HepG2 (cell line): Measurements from ENCODE around the gene BEST2. TPM values are rescaled to one million over a fixed set of nuclear protein-coding genes. Genes with fewer than 3 reads are reported as not detected.

Experiments used
- ATAC-seq: fragments of 200-7000 bp; cut with Tn5 transposase; 3 replicates; pipeline ENCODE4 v1.9.1; 2020; ENCODE audit warnings: mild to moderate bottlenecking, moderate library complexity
- BruUV-seq: library from RNA; stranded (reverse); fragments of 400-500 nt; replicated peaks from 2 replicates; lab custom pipeline; 2021; lab: Mats Ljungman, UMichigan
- CTCF ChIA-PET: fragments of 300-600 bp; formaldehyde crosslinking; extraction: SDS; loops from one replicate; lab custom pipeline; 2021; ENCODE audit warnings: low total read pairs, inconsistent platforms, low intra/inter-chr PET ratio; lab: Yijun Ruan, JAX
- POLR2A ChIA-PET: fragments of 350-600 bp; sonication (Branson Sonifier 250); formaldehyde crosslinking; loops from one replicate; lab custom pipeline; 2020; ENCODE audit warnings: antibody characterized with exemption, inconsistent platforms; lab: Yijun Ruan, JAX
- DNase-seq: peaks from one replicate; pipeline ENCODE4 v3.0.0-alpha.2; 2015; ENCODE audit warnings: low spot score
- FAIRE-seq: peaks from 3 replicates; lab custom pipeline; 2011; peaks lifted over from hg19 to GRCh38; lab: Jason Lieb, UNC
- H2AFZ ChIP-seq: one replicate; pipeline ENCODE4 v1.6.1; 2011; ENCODE audit warnings: low read length, inconsistent platforms
- H3K27ac ChIP-seq: fragments of 300-600 bp; 3 replicates; pipeline ENCODE4 v1.8.0; 2011; ENCODE audit warnings: mixed run types, mild to moderate bottlenecking, mixed read lengths, low read length, inconsistent platforms; ENCODE audit not compliant: insufficient read depth; ENCODE audit errors: extremely low read length
- H3K27me3 ChIP-seq, 2 experiments: fragments of 200-600 bp in 1 of 2; 2 replicates in 1 of 2; 3 replicates in 1 of 2; pipeline versions ENCODE4 v1.6.0 to v1.8.0; 2011; ENCODE audit warnings: low read length in 2 of 2, mild to moderate bottlenecking in 2 of 2, moderate library complexity in 2 of 2, inconsistent platforms in 1 of 2; ENCODE audit not compliant: insufficient read depth in 2 of 2, control insufficient read depth in 1 of 2
- H3K36me3 ChIP-seq, 2 experiments: fragments of 200-600 bp in 1 of 2; replicated peaks in 1 of 2; 2 replicates in 1 of 2; 3 replicates in 1 of 2; pipeline versions ENCODE4 v1.5.1 to v1.8.0; 2011; ENCODE audit warnings: low read length in 2 of 2, inconsistent platforms in 1 of 2; ENCODE audit not compliant: insufficient read depth in 2 of 2, control insufficient read depth in 1 of 2
- H3K4me1 ChIP-seq: 2 replicates; pipeline ENCODE4 v1.5.1; 2012; ENCODE audit warnings: low read length, inconsistent platforms; ENCODE audit not compliant: insufficient read depth
- H3K4me2 ChIP-seq: 2 replicates; pipeline ENCODE4 v1.6.0; 2011; ENCODE audit warnings: low read depth, low read length, inconsistent platforms
- H3K4me3 ChIP-seq, 3 experiments: fragments of 200-600 bp in 1 of 3; sonication (generic), shearing (Covaris generic) in 1 of 3; replicated peaks in 1 of 3; 2 replicates each; pipeline ENCODE4 v1.5.1; 2011 to 2016; ENCODE audit warnings: low read length in 3 of 3, inconsistent platforms in 2 of 3, low read depth in 2 of 3, mild to moderate bottlenecking in 2 of 3, control low read depth in 1 of 3, mixed read lengths in 1 of 3; ENCODE audit not compliant: insufficient read depth in 1 of 3
- H3K79me2 ChIP-seq: one replicate; pipeline ENCODE4 v1.6.1; 2011; ENCODE audit warnings: low read length, inconsistent platforms; ENCODE audit not compliant: insufficient read depth
- H3K9ac ChIP-seq: 2 replicates; pipeline ENCODE4 v1.6.0; 2011; ENCODE audit warnings: mild to moderate bottlenecking, low read depth, low read length, inconsistent platforms; ENCODE audit not compliant: insufficient read depth
- H3K9me3 ChIP-seq: 2 replicates; pipeline ENCODE4 v1.5.1; 2012; ENCODE audit warnings: mild to moderate bottlenecking, low read length
- H4K20me1 ChIP-seq: 2 replicates; pipeline ENCODE4 v1.6.0; 2011; ENCODE audit warnings: inconsistent platforms, mild to moderate bottlenecking, low read length, moderate library complexity; ENCODE audit not compliant: insufficient read depth
- CCDC6 ChIP-seq: sonication (generic); formaldehyde crosslinking; IDR thresholded peaks from 2 replicates; pipeline ENCODE4 v1.8.1; 2022; ENCODE audit warnings: mild to moderate bottlenecking, missing genetic modification reagents, moderate library complexity
- CENPBD1 ChIP-seq: sonication (generic); formaldehyde crosslinking; IDR thresholded peaks from 2 replicates; pipeline ENCODE4 v1.8.0; 2022; ENCODE audit warnings: missing genetic modification reagents, low read depth, mild to moderate bottlenecking, borderline replicate concordance
- JUND ChIP-seq: sonication (generic); formaldehyde crosslinking; IDR thresholded peaks from 2 replicates; pipeline ENCODE4 v1.8.0; 2022; ENCODE audit warnings: mild to moderate bottlenecking, missing genetic modification reagents
- KLF9 ChIP-seq: IDR thresholded peaks from 2 replicates; pipeline ENCODE4 v1.6.1; 2016; ENCODE audit warnings: low read depth
- REL ChIP-seq: sonication (generic); formaldehyde crosslinking; conservative IDR thresholded peaks from 2 replicates; pipeline ENCODE4 v1.8.0; 2022; ENCODE audit warnings: mild to moderate bottlenecking, missing genetic modification reagents, moderate library complexity
- RFX1 ChIP-seq: fragments of 450-650 bp; IDR thresholded peaks from 2 replicates; pipeline ENCODE4 v1.6.1; 2017
- TEAD3 ChIP-seq: optimal IDR thresholded peaks from 2 replicates; pipeline ENCODE3; 2016; ENCODE audit warnings: borderline replicate concordance
- ZFP36L2 ChIP-seq: sonication (generic); formaldehyde crosslinking; IDR thresholded peaks from 2 replicates; pipeline ENCODE4 v1.4.0; 2020; ENCODE audit warnings: missing genetic modification reagents
- WGBS: methylation state at CpG from one replicate; pipeline ENCODE4 v1.1.6; 2017; ENCODE audit warnings: low lambda C conversion rate; 5-methylcytosine and 5-hydroxymethylcytosine counted together
- in situ Hi-C: cut with HindIII; loops from 2 replicates; pipeline ENCODE4 v1.10.0; 2017; ENCODE audit warnings: low pct_unique_long_range_greater_than_20kb; ENCODE audit not compliant: extremely low pct_ligation_motif_present
- intact Hi-C: fragments of 100-400 bp; cut with micrococcal nuclease; formaldehyde crosslinking; loops from one replicate; pipeline ENCODE4 v1.10.0; 2022; ENCODE audit not compliant: unreplicated experiment
- polyA plus RNA-seq, 8 experiments: library from polyadenylated mRNA; depleted of rRNA in 3 of 8; stranded (reverse) in 7 of 8; unstranded in 1 of 8; fragments of >200 nt; fragmentation: Illumina TruSeq in 4 of 8; extraction: Trizol in 4 of 8; gene quantifications; 2 replicates each; pipeline versions ENCODE4 v1.2.1 to v1.2.3, GENCODE V29; 2011 to 2016; ENCODE audit warnings: low read depth in 4 of 8, missing spikeins in 1 of 8, mixed read lengths in 1 of 8; ENCODE audit not compliant: insufficient read depth in 1 of 8
- total RNA-seq, 5 experiments: library from RNA; depleted of rRNA; stranded (reverse); fragments of >200 nt; fragmentation: Illumina TruSeq; extraction: Trizol; gene quantifications; 2 replicates each; pipeline ENCODE4 v1.2.3, GENCODE V29; 2016; ENCODE audit warnings: low read depth in 1 of 5
- TF ChIP-seq, protein P1 (sequence below): sonication (generic); formaldehyde crosslinking; IDR thresholded peaks from 2 replicates; pipeline ENCODE4 v1.4.0; 2020; ENCODE audit warnings: mild to moderate bottlenecking, missing genetic modification reagents

Gene BEST2
- total and polyA plus RNA-seq, 2 of the 13 experiments (the other 11 are each of a cell fraction or from before 2014, with no cell fraction given): not detected

- TF ChIP-seq TEAD3 (CRISPR knock-in tag): peak; percentile 55
- TF ChIP-seq, protein P1, sequence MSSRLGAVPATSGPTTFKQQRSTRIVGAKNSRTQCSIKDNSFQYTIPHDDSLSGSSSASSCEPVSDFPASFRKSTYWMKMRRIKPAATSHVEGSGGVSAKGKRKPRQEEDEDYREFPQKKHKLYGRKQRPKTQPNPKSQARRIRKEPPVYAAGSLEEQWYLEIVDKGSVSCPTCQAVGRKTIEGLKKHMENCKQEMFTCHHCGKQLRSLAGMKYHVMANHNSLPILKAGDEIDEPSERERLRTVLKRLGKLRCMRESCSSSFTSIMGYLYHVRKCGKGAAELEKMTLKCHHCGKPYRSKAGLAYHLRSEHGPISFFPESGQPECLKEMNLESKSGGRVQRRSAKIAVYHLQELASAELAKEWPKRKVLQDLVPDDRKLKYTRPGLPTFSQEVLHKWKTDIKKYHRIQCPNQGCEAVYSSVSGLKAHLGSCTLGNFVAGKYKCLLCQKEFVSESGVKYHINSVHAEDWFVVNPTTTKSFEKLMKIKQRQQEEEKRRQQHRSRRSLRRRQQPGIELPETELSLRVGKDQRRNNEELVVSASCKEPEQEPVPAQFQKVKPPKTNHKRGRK: no peak
- no peak for TF ChIP-seq ZFP36L2 (CRISPR knock-in tag)
- TF ChIP-seq CENPBD1: no peak
These were observed 42.0 kb downstream of the BEST2 start (continued) for GRCh38 chr19:12793290-12794195.

DNA sequence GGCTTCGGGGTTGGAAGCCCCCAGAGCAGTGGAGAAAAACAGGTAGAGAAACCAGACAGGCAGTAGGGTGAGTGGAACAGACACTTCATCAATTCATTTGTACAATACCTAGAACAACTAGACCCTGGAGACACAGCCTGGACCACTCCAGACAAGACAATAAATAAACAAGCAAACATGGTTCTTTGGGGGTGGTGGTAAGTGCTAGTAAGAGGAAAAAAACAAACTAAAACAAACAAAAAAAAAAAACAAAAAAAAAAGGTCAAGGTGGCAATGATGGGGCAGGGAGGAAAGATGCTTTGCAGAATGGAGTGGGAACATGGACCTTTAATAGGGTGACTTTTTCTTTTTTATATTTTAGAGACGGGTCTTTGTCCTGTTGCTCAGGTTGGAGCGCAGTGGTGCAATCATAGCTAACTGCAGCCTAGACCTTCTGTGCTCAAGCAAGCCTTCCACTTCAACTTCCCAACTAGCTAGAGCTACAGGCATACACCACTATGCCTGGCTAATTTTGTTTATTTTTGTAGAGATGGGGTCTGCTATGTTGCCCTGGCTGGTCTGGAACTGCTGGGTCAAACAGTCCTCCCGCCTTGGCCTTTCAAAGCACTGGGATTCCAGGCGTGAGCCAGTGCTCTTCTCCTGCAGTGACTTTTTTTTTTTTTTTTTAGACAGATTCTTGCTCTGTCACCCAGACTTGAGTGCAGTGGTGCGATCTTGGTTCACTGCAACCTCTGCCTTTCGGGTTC is 42.8 kb downstream of the BEST2 start:
- peak overlapping the region; percentile 60 to 87 (median 64); a peak in 5 of 6 replicates for H3K4me3 ChIP-seq
- H3K9ac ChIP-seq: peak overlapping the region; percentile 89
- peak overlapping the region; percentile 99 for H3K4me2 ChIP-seq
- H3K9me3 ChIP-seq: no peaks in the 10 kb centered on the region
- peak overlapping the region; percentile 81 for H3K27ac ChIP-seq
- H2AFZ ChIP-seq: no peak overlapping the region
- H3K79me2 ChIP-seq: peaks cover 8% of the 10 kb centered on the region
- BruUV-seq: no TSS peak
- H3K36me3 ChIP-seq: peaks cover 2 to 4% of the 10 kb centered on the region in 2 experiments; a peak in 3 of 5 replicates
- CTCF ChIA-PET: interaction anchor here (2.6 to 3.7 kb wide), 2 partner anchors 16 to 19 kb away, joined by 6 to 54 read pairs; partner anchors contain the start of gene HOOK2
- TF ChIP-seq JUND (CRISPR knock-in tag) (no peak), RFX1 (no peak), CCDC6 (CRISPR knock-in tag) (no peak), KLF9 (CRISPR knock-in tag) (no peak), REL (CRISPR knock-in tag) (0 out of 2 replicates have a peak, but pooled peaks have one; percentile 12)
- WGBS: 81% methylated on average over 7 of the region's 7 CpGs
- DNase-seq (no peak), FAIRE-seq (no peak), ATAC-seq (no peak)
- no peaks in the 10 kb centered on the region for H3K27me3 ChIP-seq
- POLR2A ChIA-PET: interaction anchor here (1.5 to 3.9 kb wide), 3 partner anchors 17 to 97 kb away, joined by 3 to 124 read pairs (median 21); partner anchors contain the start of genes GCDH and HOOK2
- in situ Hi-C loops: no loop called here
- intact Hi-C loops: no loop called here
- H3K4me1 ChIP-seq: peaks cover 34% of the 10 kb centered on the region
- H4K20me1 ChIP-seq: no peaks in the 10 kb centered on the region
